Measurements from ENCODE around the gene SPSB4.
"Not testable (repeated sequence)": the region's sequence is repeated elsewhere in the genome, so short reads cannot be mapped to it uniquely, and the experiment has no call there.

SPSB4 gene

DNA sequence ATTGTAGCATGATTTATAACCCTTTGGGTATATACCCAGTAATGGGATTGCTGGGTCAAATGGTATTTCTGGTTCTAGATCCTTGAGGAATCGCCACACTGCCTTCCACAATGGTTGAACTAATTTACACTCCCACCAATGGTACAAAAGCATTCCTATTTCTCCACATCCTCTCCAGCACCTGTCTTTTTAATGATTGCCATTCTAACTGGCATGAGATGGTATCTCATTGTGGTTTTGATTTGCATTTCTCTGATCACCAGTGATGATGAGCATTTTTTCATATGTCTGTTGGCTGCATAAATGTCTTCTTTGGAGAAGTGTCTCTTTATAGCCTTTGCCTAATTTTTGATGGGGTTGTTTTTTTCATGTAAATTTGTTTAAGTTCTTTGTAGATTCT is 66.8 kb downstream of the SPSB4 start:
- not testable (repeated sequence) for H3K27me3 Mint-ChIP-seq; H3K4me3 Mint-ChIP-seq; H3K9me3 Mint-ChIP-seq; H3K4me1 Mint-ChIP-seq; DNase-seq (ENCODE audit: low spot score in 2 of 2); H3K27ac Mint-ChIP-seq; H3K36me3 Mint-ChIP-seq; ATAC-seq (ENCODE audit: low read depth)

GRCh38 chr3:141122455-141123030 is 71.4 kb downstream of the SPSB4 start:
- Mint-ChIP-seq H3K27me3 (peaks cover 20% of the 10 kb centered on the region), H3K4me3 (no peak overlapping the region), H3K9me3 (peaks cover 3% of the 10 kb centered on the region), H3K36me3 (no peaks in the 10 kb centered on the region), H3K27ac (no peak overlapping the region), H3K4me1 (no peaks in the 10 kb centered on the region)
- no peak for ATAC-seq (ENCODE audit: low read depth)
- no peak for DNase-seq (ENCODE audit: low spot score in 2 of 2)

- Mint-ChIP-seq H3K27ac (no peak overlapping the region), H3K27me3 (peaks cover 23% of the 10 kb centered on the region), H3K36me3 (no peaks in the 10 kb centered on the region), H3K4me3 (no peak overlapping the region), H3K9me3 (peaks cover 3% of the 10 kb centered on the region), H3K4me1 (no peaks in the 10 kb centered on the region)
- DNase-seq (ENCODE audit: low spot score in 2 of 2) (no peak), ATAC-seq (ENCODE audit: low read depth) (no peak)
Observed at GRCh38 chr3:141123677-141124410, 72.7 kb downstream of the SPSB4 start.

GRCh38 chr3:141124715-141125114 is 73.6 kb downstream of the SPSB4 start:
- no peak for DNase-seq (ENCODE audit: low spot score in 2 of 2)
- no peak for ATAC-seq (ENCODE audit: low read depth)
- Mint-ChIP-seq H3K4me1 (no peaks in the 10 kb centered on the region), H3K9me3 (peaks cover 3% of the 10 kb centered on the region), H3K27me3 (peaks cover 23% of the 10 kb centered on the region), H3K27ac (no peak overlapping the region), H3K36me3 (no peaks in the 10 kb centered on the region), H3K4me3 (no peak overlapping the region)

DNA sequence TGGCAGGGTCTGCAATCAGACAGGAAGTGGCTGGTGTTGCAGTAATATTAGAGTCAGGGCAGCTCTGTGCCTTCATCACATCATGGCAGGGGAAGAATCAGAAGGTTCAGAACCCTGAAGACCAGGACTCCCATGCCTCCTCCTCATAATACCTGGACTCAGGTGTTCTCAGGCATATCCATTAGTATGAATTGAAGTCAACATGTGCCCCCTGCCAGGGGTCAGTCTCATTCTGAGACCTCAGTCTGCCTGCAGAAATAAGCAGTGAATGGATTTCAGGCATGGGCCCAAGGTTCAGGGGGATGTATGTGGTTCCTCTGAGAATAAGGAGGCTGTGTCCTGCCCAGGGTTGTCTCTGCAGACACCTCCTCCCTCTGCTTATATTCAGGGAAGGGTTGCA is 74.2 kb downstream of the SPSB4 start:
- no peak overlapping the region for H3K4me3 Mint-ChIP-seq

DNA sequence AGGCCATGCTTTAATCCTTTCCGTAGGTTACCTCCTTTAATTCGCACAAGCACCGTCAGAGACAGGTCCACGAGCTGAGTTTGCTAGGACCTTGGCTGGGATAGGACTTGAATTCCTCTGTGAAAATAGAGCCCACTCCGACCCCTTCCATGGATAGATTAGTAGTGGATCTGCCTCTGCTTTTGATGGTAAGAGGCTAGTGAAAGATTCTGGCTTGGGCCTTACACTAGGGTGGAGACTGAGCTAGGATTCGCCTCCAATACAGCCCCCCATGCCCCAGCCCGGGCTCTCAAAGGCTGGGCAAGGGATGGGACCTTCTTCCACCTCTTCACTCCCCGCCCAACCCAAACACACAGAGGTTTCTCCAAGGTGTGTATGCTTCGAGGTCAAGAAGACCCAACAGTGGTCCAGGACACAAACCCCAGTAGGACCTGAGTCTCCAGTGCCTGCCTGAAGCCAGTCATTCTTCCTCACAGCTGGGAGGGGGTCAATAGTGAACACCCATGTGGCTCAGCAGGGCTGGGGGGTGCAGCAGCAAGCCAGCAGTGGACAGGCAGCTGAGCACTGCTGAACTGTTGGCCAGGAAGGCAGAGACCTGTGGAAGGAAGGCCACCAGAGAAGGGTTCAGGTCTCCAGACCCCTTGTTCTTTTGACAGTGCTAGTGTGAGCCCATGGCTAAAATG is 75.7 kb downstream of the SPSB4 start:
- Mint-ChIP-seq H3K9me3 (peaks cover 1% of the 10 kb centered on the region), H3K27me3 (peaks cover 21% of the 10 kb centered on the region), H3K36me3 (no peaks in the 10 kb centered on the region), H3K4me3 (no peak overlapping the region), H3K27ac (no peak overlapping the region), H3K4me1 (no peaks in the 10 kb centered on the region)
- DNase-seq (ENCODE audit: low spot score in 2 of 2): no peak
- ATAC-seq (ENCODE audit: low read depth): no peak

More for the DNA sequence above, 74.2 kb downstream of the SPSB4 start:
- Mint-ChIP-seq H3K27ac (no peak overlapping the region), H3K27me3 (peaks cover 23% of the 10 kb centered on the region), H3K36me3 (no peaks in the 10 kb centered on the region), H3K4me1 (no peaks in the 10 kb centered on the region), H3K9me3 (peaks cover 3% of the 10 kb centered on the region)
- ATAC-seq (ENCODE audit: low read depth): no peak
- DNase-seq (ENCODE audit: low spot score in 2 of 2): no peak

DNA sequence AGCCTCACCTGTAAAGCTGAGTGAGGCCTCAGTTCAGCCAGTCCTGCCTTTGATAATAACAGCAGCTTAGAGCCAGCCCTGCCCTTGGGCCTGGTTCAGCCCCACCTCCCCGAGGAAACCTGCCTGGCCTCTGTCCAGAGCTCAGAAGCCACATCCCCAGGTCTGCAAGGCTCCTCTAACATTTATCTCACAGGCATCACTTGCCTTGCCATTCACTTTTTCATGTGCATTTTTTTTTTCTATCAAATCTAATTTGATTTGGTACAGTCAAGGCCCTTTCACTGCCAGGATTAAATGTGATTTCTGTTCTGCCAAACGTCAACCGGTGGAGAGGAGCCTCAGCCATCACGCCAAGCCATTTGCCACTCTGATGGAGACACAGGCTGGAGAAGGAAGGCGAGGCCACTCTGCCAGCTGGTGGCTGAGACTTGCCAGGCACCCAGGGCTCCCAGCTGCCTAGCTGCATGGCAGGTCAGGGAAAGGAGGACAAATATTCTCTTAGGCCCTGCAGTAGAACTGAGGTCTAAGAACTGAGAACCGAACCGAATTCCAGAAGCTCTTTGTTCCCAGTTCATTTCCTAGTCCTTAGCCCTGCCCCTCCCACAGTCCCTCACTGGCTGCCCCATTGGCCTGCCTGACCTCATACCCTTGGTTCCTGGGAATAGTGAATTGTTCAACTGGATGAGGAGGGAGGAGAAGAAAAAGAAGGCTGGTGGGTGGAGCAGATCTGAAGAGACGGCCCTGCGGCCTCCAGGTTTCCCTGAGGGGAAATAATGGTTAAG is 76.4 kb downstream of the SPSB4 start:
- no peak for DNase-seq (ENCODE audit: low spot score in 2 of 2)
- Mint-ChIP-seq H3K4me3 (no peak overlapping the region), H3K27ac (no peak overlapping the region), H3K27me3 (peaks cover 20% of the 10 kb centered on the region), H3K9me3 (no peaks in the 10 kb centered on the region), H3K4me1 (no peaks in the 10 kb centered on the region), H3K36me3 (no peaks in the 10 kb centered on the region)
- no peak for ATAC-seq (ENCODE audit: low read depth)

DNA sequence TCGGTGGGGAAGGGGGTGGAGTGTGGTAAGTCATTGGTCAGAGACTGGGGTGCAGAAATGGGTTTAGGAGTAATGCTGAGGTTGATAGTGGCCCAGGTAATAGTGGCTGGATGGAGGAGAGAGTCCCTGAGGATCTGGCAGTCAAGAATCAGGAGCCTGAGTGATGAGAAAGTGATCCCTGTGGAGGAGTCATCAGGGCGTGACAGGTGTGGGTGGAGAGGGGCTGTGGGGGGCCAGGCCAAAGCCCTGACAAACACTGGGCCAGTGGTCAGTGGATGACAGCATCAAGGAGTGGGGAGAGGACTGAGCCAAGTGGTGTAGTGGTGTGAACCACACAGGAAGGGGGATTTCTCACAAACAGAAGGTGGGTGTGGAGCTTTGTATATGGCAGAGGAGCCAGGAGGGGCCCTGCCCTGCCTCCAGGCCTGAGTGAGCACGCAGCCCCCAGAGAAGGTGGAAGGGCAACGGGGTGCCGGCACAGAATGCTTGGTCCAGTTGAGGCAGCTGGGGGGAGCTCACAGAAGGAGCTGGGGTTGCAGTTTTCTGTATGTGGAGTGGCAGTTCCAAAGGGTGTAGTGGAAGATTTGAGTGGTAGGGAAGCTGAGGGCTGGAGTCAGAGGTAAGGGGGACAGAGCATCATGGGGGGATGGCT is 77.1 kb downstream of the SPSB4 start:
- no peak for DNase-seq (ENCODE audit: low spot score in 2 of 2)
- no peak for ATAC-seq (ENCODE audit: low read depth)
- Mint-ChIP-seq H3K36me3 (no peaks in the 10 kb centered on the region), H3K4me1 (no peaks in the 10 kb centered on the region), H3K4me3 (no peak overlapping the region), H3K27me3 (peaks cover 16% of the 10 kb centered on the region), H3K27ac (no peak overlapping the region), H3K9me3 (no peaks in the 10 kb centered on the region)

DNA sequence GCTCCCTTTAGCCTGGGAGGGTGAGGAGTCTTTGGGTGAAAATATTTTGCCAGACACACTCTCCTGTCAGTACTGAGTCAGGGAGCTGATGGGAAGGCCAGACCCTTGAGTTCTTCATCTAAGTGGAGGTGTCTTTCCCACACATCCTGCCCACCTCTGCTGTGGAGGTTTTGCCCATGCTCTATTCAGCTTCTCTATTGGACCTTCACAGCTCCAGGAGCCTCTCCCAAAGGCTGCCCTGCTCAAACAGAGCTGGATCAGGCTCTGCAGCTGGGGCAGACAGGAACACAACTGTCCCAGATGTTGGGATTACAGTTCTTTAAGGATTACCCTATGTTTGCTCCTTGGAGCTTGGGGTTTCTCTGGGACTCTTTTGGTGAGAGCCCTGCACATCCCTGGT is 77.9 kb downstream of the SPSB4 start:
- no peaks in the 10 kb centered on the region for H3K9me3 Mint-ChIP-seq
- ATAC-seq (ENCODE audit: low read depth): no peak
- no peak for DNase-seq (ENCODE audit: low spot score in 2 of 2)

DNA sequence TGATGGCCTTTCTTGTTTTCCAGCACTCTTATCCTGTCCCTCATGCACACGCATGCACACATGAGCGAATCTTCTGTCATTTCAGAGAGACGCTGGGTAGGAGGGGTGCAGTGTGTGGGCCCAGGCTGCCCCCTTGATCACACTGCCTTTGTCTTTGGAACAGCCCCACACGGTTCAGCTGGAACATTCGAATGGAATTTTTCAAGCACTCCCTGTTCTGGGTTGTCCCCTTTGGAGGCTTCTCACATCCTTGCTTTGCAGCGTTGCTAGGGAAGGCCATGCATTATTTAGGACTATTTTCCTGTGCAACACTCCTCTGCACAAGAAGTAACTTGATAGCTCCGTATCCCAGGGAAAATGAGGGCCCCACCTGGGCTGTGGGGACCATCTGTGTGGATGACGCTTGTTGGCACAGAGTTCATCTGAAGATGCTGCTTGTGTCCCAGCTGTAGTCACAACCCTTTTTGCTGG is 78.4 kb downstream of the SPSB4 start:
- no peaks in the 10 kb centered on the region for H3K36me3 Mint-ChIP-seq
- no peak overlapping the region for H3K27ac Mint-ChIP-seq
- peaks cover 11% of the 10 kb centered on the region for H3K27me3 Mint-ChIP-seq
- H3K4me3 Mint-ChIP-seq: no peak overlapping the region
- no peak for ATAC-seq (ENCODE audit: low read depth)
- H3K9me3 Mint-ChIP-seq: no peaks in the 10 kb centered on the region
- no peaks in the 10 kb centered on the region for H3K4me1 Mint-ChIP-seq
- no peak for DNase-seq (ENCODE audit: low spot score in 2 of 2)

More for the DNA sequence above, 77.9 kb downstream of the SPSB4 start:
- Mint-ChIP-seq H3K36me3 (no peaks in the 10 kb centered on the region), H3K27me3 (peaks cover 14% of the 10 kb centered on the region), H3K4me1 (no peaks in the 10 kb centered on the region), H3K4me3 (no peak overlapping the region), H3K27ac (no peak overlapping the region)

DNA sequence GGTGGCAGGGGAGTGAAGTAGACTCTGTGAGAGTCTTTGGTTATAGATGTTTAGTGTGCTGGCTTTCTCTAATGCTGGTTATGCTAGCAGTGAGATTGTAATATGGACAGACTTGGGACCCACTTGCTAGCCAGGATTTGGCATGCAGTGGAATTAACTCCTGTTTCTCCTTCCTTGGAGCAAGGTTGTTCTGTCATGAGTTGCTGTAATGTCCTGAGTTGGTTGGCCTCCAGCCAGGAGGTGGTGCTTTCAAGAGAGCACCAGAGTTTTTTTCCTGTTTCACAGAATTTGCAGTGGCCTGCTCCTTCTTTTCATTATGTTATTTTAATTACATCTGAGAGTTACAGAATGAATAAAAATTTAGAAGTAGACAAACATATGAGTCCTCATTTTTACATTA is 92.4 kb downstream of the SPSB4 start:
- Mint-ChIP-seq H3K4me1 (no peaks in the 10 kb centered on the region), H3K9me3 (peaks cover 15% of the 10 kb centered on the region), H3K27ac (no peak overlapping the region), H3K4me3 (no peak overlapping the region), H3K27me3 (peaks cover 17% of the 10 kb centered on the region), H3K36me3 (peaks cover 8% of the 10 kb centered on the region)
- DNase-seq (ENCODE audit: low spot score in 2 of 2): no peak
- ATAC-seq (ENCODE audit: low read depth): no peak

DNA sequence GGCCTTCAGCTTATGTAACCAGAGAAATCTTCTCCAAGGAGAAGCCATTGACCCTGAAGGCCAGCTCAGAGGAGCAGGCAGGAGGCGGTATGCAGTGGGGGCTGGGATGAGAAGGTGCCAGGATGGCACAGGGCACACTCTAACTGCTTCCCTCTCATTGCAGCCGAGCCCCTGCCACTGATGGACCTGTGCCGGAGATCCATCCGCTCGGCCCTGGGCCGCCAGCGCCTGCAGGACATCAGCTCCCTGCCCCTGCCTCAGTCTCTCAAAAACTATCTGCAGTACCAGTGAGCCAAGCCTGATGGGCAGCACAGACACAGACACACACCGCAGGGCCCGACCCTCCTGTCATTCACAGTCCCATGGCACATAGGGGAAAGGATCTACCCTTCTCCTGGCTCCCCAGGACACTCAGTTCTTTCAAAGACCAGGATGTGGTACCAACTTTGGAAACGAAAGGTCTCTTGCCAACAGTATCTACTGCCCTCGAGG is 95.9 kb downstream of the SPSB4 start:
- Mint-ChIP-seq H3K27me3 (peaks cover 14% of the 10 kb centered on the region), H3K4me3 (no peak overlapping the region), H3K36me3 (peaks cover 6% of the 10 kb centered on the region), H3K4me1 (no peaks in the 10 kb centered on the region), H3K27ac (no peak overlapping the region), H3K9me3 (peaks cover 8% of the 10 kb centered on the region)
- ATAC-seq (ENCODE audit: low read depth) (no peak), DNase-seq (ENCODE audit: low spot score in 2 of 2) (no peak)

- ATAC-seq (ENCODE audit: low read depth): no peak
- Mint-ChIP-seq H3K4me1 (no peaks in the 10 kb centered on the region), H3K27ac (no peak overlapping the region), H3K9me3 (peaks cover 5% of the 10 kb centered on the region), H3K36me3 (peaks cover 4% of the 10 kb centered on the region), H3K4me3 (no peak overlapping the region), H3K27me3 (peaks cover 11% of the 10 kb centered on the region)
- no peak for DNase-seq (ENCODE audit: low spot score in 2 of 2)
Observed at GRCh38 chr3:141147657-141148056, 96.5 kb downstream of the SPSB4 start.

Data from memory B cell (primary cell).